GM19193 (cell line): ENCODE data around the gene FCHO2.

Experiments used
- POLR2A ChIP-seq: IDR thresholded peaks from 4 replicates; pipeline ENCODE4 v1.6.1; 2011; ENCODE audit not compliant: insufficient read depth, insufficient read length; ENCODE audit errors: extremely low read depth

FCHO2 gene

GRCh38 chr5:73135021-73135420 is 179.2 kb downstream of the FCHO2 start:
- no peak for TF ChIP-seq POLR2A

- TF ChIP-seq POLR2A = no peak
Measured at GRCh38 chr5:73135429-73136054, 179.7 kb downstream of the FCHO2 start.

DNA sequence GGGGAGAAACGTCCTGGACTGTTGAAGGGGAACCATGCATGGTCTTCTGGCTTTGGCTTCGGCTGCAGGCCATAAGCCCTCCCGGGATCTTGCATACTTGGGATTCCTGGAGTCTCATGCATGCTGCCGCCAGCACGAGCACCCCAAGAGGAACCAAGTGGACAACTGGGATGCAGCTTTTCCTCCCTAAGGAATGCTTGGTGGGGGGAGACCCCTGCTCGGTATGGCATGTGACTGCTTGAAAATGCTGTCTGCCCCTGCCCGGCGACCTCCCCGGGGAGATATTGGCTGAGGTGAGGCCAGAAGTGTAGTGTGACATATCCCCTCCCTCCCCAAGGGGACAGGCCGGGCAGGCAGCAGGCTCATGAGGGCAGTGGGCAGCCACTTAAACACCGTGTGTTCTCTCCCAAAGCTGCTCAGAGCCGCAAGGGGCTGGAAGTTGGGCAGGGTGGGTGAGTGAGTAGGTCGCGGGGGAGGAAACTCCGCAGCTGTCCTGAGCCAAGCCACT is 180.3 kb downstream of the FCHO2 start:
- no peak for TF ChIP-seq POLR2A

DNA sequence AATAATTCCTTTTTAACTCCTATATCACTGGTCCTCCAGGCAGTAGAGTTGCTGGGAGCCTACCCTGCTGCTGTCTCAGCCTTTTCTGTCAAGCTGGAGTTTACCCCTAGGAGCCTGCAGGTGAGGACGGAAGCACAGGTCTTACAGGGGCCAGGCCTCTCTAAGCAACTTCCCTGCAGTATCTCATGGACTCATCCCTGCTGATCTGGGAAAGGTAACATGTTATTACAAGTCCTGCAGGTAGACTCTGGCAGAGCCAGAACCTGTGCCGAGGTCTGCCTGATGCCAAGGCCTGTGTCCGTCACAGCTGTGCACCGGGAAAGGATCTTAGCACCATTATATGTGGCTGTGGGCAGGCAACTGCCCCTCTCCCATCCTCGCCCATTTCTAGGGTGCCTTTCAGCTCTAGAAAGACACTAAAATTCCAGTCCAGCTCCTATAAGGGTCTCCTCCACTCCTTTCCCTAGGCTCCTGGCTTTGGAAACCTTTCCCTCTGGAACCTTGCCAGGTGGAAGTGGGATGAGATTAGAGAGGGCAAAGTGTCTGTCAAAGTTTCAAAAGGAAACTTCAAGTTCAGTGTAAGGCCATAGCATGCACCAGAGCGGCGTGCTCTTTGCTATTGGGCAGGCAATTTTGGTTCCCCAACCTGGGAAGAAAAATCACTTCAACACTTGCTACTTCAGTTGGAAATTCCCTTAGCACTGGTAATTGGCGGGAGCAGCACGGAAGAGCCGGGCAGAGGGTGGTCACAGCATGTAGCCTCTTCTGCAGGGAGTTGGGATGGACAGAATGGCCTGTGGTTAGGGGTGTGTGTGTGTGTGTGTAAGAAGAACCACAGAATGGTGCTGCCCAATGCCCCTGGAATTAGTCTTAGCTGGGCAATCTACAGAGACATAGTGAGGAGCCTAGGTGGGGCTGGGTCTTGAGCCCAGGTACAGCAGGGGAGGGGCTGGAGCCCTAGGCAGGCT is 182.0 kb downstream of the FCHO2 start:
- TF ChIP-seq POLR2A = no peak

- no peak for TF ChIP-seq POLR2A
Measured at GRCh38 chr5:73139485-73139884, 183.6 kb downstream of the FCHO2 start.
